Measurements from ENCODE around the gene ZC3H6. TPM values are rescaled to one million over a fixed set of nuclear protein-coding genes. Genes with fewer than 3 reads are reported as not detected.

ZC3H6 gene
- total RNA-seq = 7.8 and 8.6 TPM in 2 replicates

DNA sequence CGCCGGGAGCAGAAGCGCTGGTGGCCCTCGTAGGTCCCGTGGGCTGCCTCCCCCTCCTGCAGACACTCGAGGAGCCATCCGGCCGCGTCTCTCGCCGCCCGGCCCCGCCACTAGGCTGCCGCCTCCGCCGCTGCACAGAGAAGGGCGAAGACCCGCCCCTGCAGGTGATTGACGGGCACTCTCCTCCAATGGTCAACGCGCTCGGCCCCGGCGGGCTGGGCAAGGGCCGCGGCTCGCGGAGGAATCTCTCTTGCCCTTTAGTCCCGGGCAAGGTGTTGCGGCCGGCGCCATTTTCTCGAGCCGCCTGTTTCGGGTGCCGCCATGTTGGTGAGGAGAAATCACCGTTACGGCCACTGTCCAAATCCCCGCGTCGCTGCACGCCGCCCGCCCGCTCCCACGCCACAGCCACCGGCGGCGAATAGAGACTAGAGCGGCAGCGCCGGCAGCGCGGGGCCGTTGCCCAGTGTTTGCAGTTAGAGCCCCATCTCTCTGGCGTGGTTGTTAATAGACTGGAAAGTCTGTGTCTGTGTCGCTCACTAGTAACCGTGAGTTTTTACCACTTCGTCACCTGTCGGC lies at the start of gene ZC3H6:
ZC3H6 (plus strand) TSS at position 287 of the 576 bp plus-strand sequence. CDS start 398 bp downstream, outside the sequence.

GRCh38 chr2:112254466-112255240 lies 20.7 kb upstream of the ZC3H6 start, which contains the start of gene ZC3H8:
ZC3H8 (minus strand) TSS chr2:112255042; CDS start chr2:112254981, 61 bp downstream.

Small RNAs within 50 kb of the gene (small RNA-seq; reads per million reads assigned to genes)
- gene AC115115.1 = not detected

Other genes with a start within 250 kb of the ZC3H6 start
- gene TMEM87B, start 220.3 kb upstream of the ZC3H6 start, total RNA-seq = 45.5 and 65.1 TPM in 2 replicates
- 3.1 and 6.2 TPM in 2 replicates for gene FBLN7, start 137.2 kb upstream of the ZC3H6 start, total RNA-seq
- 14.0 and 42.8 TPM in 2 replicates for gene ZC3H8, start 20.6 kb upstream of the ZC3H6 start, total RNA-seq
- 22.5 and 43.3 TPM in 2 replicates for gene RGPD8, start 158.0 kb downstream of the ZC3H6 start, total RNA-seq
- 63.0 and 71.1 TPM in 2 replicates for gene TTL, start 206.6 kb downstream of the ZC3H6 start, total RNA-seq

Measured in articular chondrocyte of knee joint (primary cell).